IMR-90 (cell line): Measurements from ENCODE around the gene ATG7. TPM values are rescaled to one million over a fixed set of nuclear protein-coding genes. Genes with fewer than 3 reads are reported as not detected.

ENCODE experiments used
- ATAC-seq: fragments of 200-7000 bp; cut with Tn5 transposase; 2 replicates; pipeline ENCODE4 v1.9.1; 2020; ENCODE audit warnings: low read depth, mild to moderate bottlenecking, moderate library complexity
- BruUV-seq: library from RNA; stranded (reverse); fragments of 400-500 nt; replicated peaks from 2 replicates; lab custom pipeline; 2021; lab: Mats Ljungman, UMichigan
- CTCF ChIA-PET: fragments of 300-600 bp; formaldehyde crosslinking; extraction: SDS; loops from one replicate; lab custom pipeline; 2021; ENCODE audit warnings: antibody characterized with exemption; lab: Yijun Ruan, JAX
- POLR2A ChIA-PET: fragments of 300-600 bp; sonication (Branson Sonifier 250); formaldehyde crosslinking; loops from one replicate; lab custom pipeline; 2022; ENCODE audit warnings: antibody characterized with exemption; ENCODE audit not compliant: unreplicated experiment; lab: Charles Lee
- DNase-seq: peaks from one replicate; pipeline ENCODE4 v3.0.0; 2013
- H2AFZ ChIP-seq: replicated peaks from 2 replicates; pipeline ENCODE3; 2013; ENCODE audit warnings: low read length, mild to moderate bottlenecking; ENCODE audit not compliant: poor library complexity
- H2AK5ac ChIP-seq: 2 replicates; pipeline ENCODE4 v1.6.1; 2013; ENCODE audit warnings: low read depth, low read length, inconsistent platforms
- H2AK9ac ChIP-seq: replicated peaks from 2 replicates; pipeline ENCODE3; 2013; ENCODE audit warnings: mild to moderate bottlenecking, low read depth, low read length, moderate library complexity; ENCODE audit not compliant: poor library complexity
- H2BK120ac ChIP-seq: 2 replicates; pipeline ENCODE4 v1.6.1; 2013; ENCODE audit warnings: low read depth, low read length, inconsistent platforms
- H2BK15ac ChIP-seq: 3 replicates; pipeline ENCODE4 v1.6.1; 2013; ENCODE audit warnings: low read depth, low read length, inconsistent platforms
- H2BK20ac ChIP-seq: 2 replicates; pipeline ENCODE4 v1.6.1; 2013; ENCODE audit warnings: low read depth, mild to moderate bottlenecking, inconsistent platforms, low read length, moderate library complexity
- H2BK5ac ChIP-seq: 2 replicates; pipeline ENCODE4 v1.6.1; 2013; ENCODE audit warnings: mild to moderate bottlenecking, low read depth, low read length, inconsistent platforms; ENCODE audit not compliant: poor library complexity, severe bottlenecking
- H3K14ac ChIP-seq: replicated peaks from 2 replicates; pipeline ENCODE4 v1.6.1; 2013; ENCODE audit warnings: low read depth, low read length, inconsistent platforms
- H3K18ac ChIP-seq: 2 replicates; pipeline ENCODE4 v1.6.1; 2013; ENCODE audit warnings: low read depth, low read length, control low read depth
- H3K23ac ChIP-seq: 2 replicates; pipeline ENCODE4 v1.6.1; 2013; ENCODE audit warnings: low read depth, low read length, inconsistent platforms
- H3K27ac ChIP-seq: 2 replicates; pipeline ENCODE4 v1.5.1; 2013; ENCODE audit warnings: mild to moderate bottlenecking, control low read depth, low read length; ENCODE audit not compliant: insufficient read depth
- H3K27me3 ChIP-seq: 2 replicates; pipeline ENCODE4 v1.6.1; 2013; ENCODE audit warnings: low read length; ENCODE audit not compliant: control insufficient read depth, insufficient read depth
- H3K36me3 ChIP-seq: 2 replicates; pipeline ENCODE4 v1.6.1; 2013; ENCODE audit warnings: low read length, mixed read lengths; ENCODE audit not compliant: control insufficient read depth, insufficient read depth
- H3K4ac ChIP-seq: 2 replicates; pipeline ENCODE4 v1.6.1; 2013; ENCODE audit warnings: low read depth, low read length, inconsistent platforms
- H3K4me1 ChIP-seq: 2 replicates; pipeline ENCODE4 v1.6.1; 2013; ENCODE audit warnings: low read length, mixed read lengths; ENCODE audit not compliant: control insufficient read depth, insufficient read depth
- H3K4me2 ChIP-seq: 2 replicates; pipeline ENCODE4 v1.6.1; 2013; ENCODE audit warnings: low read depth, mild to moderate bottlenecking, control low read depth, low read length, moderate library complexity
- H3K4me3 ChIP-seq: 2 replicates; pipeline ENCODE4 v1.5.1; 2013; ENCODE audit warnings: low read depth, mild to moderate bottlenecking, control low read depth, low read length, moderate library complexity; ENCODE audit not compliant: insufficient read depth
- H3K56ac ChIP-seq: 2 replicates; pipeline ENCODE4 v1.6.1; 2013; ENCODE audit warnings: low read length, inconsistent platforms; ENCODE audit not compliant: insufficient read depth; ENCODE audit errors: extremely low read depth
- H3K79me1 ChIP-seq, 2 experiments: 2 replicates each; pipeline ENCODE4 v1.6.1; 2013; ENCODE audit warnings: low read length in 2 of 2, inconsistent platforms in 1 of 2, low read depth in 1 of 2
- H3K9ac ChIP-seq: 2 replicates; pipeline ENCODE4 v1.6.1; 2013; ENCODE audit warnings: low read depth, low read length, control low read depth
- H3K9me1 ChIP-seq: 2 replicates; pipeline ENCODE4 v1.6.1; 2013; ENCODE audit warnings: low read length, inconsistent platforms; ENCODE audit not compliant: insufficient read depth
- H3K9me3 ChIP-seq: 2 replicates; pipeline ENCODE4 v1.6.1; 2013; ENCODE audit warnings: low read length; ENCODE audit not compliant: control insufficient read depth, insufficient read depth
- H4K20me1 ChIP-seq: 2 replicates; pipeline ENCODE4 v1.6.1; 2013; ENCODE audit warnings: low read length, inconsistent platforms; ENCODE audit not compliant: insufficient read depth
- H4K5ac ChIP-seq: 2 replicates; pipeline ENCODE4 v1.6.1; 2013; ENCODE audit warnings: mild to moderate bottlenecking, low read depth, low read length, control low read depth
- H4K8ac ChIP-seq, 2 experiments: 2 replicates each; pipeline ENCODE4 v1.6.1; 2013; ENCODE audit warnings: low read depth in 2 of 2, low read length in 2 of 2, control low read depth in 1 of 2, inconsistent platforms in 1 of 2
- H4K91ac ChIP-seq: 2 replicates; pipeline ENCODE4 v1.6.1; 2013; ENCODE audit warnings: low read depth, low read length, inconsistent platforms; ENCODE audit not compliant: insufficient read depth
- RAD21 ChIP-seq: IDR thresholded peaks from 2 replicates; pipeline ENCODE4 v1.6.1; 2012; ENCODE audit warnings: low read length, improper control_type of control experiment
- SMC3 ChIP-seq: fragments of 150-350 bp; IDR thresholded peaks from 2 replicates; pipeline ENCODE4 v1.6.1; 2016; ENCODE audit warnings: low read depth, mild to moderate bottlenecking, antibody characterized with exemption, low read length, moderate library complexity
- WGBS, 2 experiments: methylation state at CpG; one replicate each; pipeline versions ENCODE4 v1.1.5 to v1.1.7; 2013; ENCODE audit warnings: missing lambda C conversion rate in 2 of 2; ENCODE audit not compliant: insufficient read length in 1 of 2; ENCODE audit errors: extremely low coverage in 2 of 2; 5-methylcytosine and 5-hydroxymethylcytosine counted together
- dilution Hi-C: fragments of 300-500 bp; cut with HindIII; formaldehyde crosslinking; loops from one replicate; pipeline ENCODE4 v1.14.3; 2018; ENCODE audit warnings: low sequenced_read_pairs; ENCODE audit not compliant: unreplicated experiment
- in situ Hi-C: fragments of 300-500 bp; cut with MboI; formaldehyde crosslinking; loops from 3 replicates; pipeline ENCODE4 v1.14.3; 2019; ENCODE audit warnings: low sequenced_read_pairs, inconsistent platforms, mixed read lengths
- intact Hi-C: fragments of 100-400 bp; cut with micrococcal nuclease; formaldehyde crosslinking; loops from 2 replicates; pipeline ENCODE4 v1.10.0; 2022
- polyA plus RNA-seq, 3 experiments: library from polyadenylated mRNA; depleted of rRNA; stranded (reverse); fragments of >200 nt; gene quantifications; 2 replicates each; pipeline ENCODE4 v1.2.3, GENCODE V29; 2012; ENCODE audit warnings: low replicate concordance in 1 of 3
- total RNA-seq: library from RNA; depleted of rRNA; stranded (reverse); fragments of >200 nt; gene quantifications from 2 replicates; pipeline ENCODE4 v1.2.3, GENCODE V29; 2012
- TF ChIP-seq, protein P1 (sequence below): fragments of 150-350 bp; IDR thresholded peaks from 2 replicates; pipeline ENCODE4 v1.6.1; 2016; ENCODE audit warnings: low read depth, mild to moderate bottlenecking, low read length, moderate library complexity, borderline replicate concordance

ATG7 gene
- total and polyA plus RNA-seq, 2 of the 4 experiments (the other 2 are of a cell fraction), result 15.6 to 51.4 TPM

DNA sequence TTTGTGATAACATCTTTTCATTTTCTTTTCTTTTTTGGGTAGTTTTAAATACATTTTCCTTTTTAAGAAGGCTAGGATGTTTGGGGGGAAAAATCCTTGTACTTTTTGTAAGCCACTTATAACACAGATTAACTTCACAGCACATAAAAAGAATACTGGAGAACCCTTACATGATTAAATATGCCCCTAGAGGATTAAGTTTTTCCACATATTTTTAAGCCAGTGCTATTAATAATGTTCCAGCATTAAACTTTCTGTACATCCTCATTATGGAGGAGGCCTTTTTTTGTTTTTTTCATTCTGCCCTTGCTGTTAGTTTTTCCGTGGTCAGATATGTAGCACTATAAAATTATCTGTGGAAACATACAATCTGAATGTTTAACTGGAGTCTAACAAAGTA, 147.9 kb downstream of the ATG7 start:
- Histone ChIP-seq H4K20me1 (no peaks in the 10 kb centered on the region), H2AFZ (no peak overlapping the region), H3K27me3 (no peaks in the 10 kb centered on the region), H3K4me1 (no peaks in the 10 kb centered on the region), H4K8ac (no peak overlapping the region), H3K23ac (no peak overlapping the region), H3K4me3 (no peak overlapping the region), H3K14ac (no peak overlapping the region), H4K5ac (no peak overlapping the region), H3K36me3 (no peaks in the 10 kb centered on the region), H3K9me3 (peaks cover 1% of the 10 kb centered on the region; the same call in 1 of the 2 replicates), H3K79me1 (peaks cover 0 to 19% of the 10 kb centered on the region in 2 experiments), H2BK5ac (no peak overlapping the region), H2BK15ac (no peak overlapping the region), H3K9me1 (no peaks in the 10 kb centered on the region), H3K56ac (no peak overlapping the region), H3K18ac (no peak overlapping the region), H3K9ac (no peak overlapping the region), H2AK9ac (no peak overlapping the region), H2BK20ac (no peak overlapping the region), H3K27ac (no peak overlapping the region), H3K4me2 (no peak overlapping the region), H2AK5ac (no peak overlapping the region), H4K91ac (no peak overlapping the region), H2BK120ac (no peak overlapping the region), H3K4ac (no peak overlapping the region)
- ATAC-seq (no peak), DNase-seq (no peak)
- whole genome bisulfite sequencing, 2 experiments, result no CpG with 5 or more reads among the region's 1 CpG
- dilution Hi-C loops, result no loop called here
- TF ChIP-seq, protein P1, sequence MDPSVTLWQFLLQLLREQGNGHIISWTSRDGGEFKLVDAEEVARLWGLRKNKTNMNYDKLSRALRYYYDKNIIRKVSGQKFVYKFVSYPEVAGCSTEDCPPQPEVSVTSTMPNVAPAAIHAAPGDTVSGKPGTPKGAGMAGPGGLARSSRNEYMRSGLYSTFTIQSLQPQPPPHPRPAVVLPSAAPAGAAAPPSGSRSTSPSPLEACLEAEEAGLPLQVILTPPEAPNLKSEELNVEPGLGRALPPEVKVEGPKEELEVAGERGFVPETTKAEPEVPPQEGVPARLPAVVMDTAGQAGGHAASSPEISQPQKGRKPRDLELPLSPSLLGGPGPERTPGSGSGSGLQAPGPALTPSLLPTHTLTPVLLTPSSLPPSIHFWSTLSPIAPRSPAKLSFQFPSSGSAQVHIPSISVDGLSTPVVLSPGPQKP, result no peak
- no peak for TF ChIP-seq SMC3
- TF ChIP-seq RAD21, result no peak
- ChIA-PET POLR2A (no interaction called here), CTCF (no interaction called here)
- BruUV-seq, result no TSS peak
- in situ Hi-C loops, result no loop called here
- intact Hi-C loops, result no loop called here
